Measurements from ENCODE around the gene TIMM44.
A peak's percentile ranks its signal among the peaks of the same experiment; 100 is the strongest.

The TIMM44 gene

GRCh38 chr19:7881910-7882309, 61.6 kb downstream of the TIMM44 start:
- TF ChIP-seq MYC (IDR thresholded peaks at IDR 0.05; ENCODE audit: low read depth, low read length) (no peak), MAX (IDR thresholded peaks at IDR 0.05; ENCODE audit: low read depth, low read length) (no peak), CTCF (IDR thresholded peaks at IDR 0.05; ENCODE audit: low read depth, low read length) (no peak), POLR2A (IDR thresholded peaks at IDR 0.05; ENCODE audit: extremely low read depth, insufficient read length) (no peak)
- H3K4me3 ChIP-seq (ENCODE audit: low read depth, low read length), result no peak overlapping the region
- DNase-seq (ENCODE audit: low read depth), result no peak

GRCh38 chr19:7879836-7880235, 63.6 kb downstream of the TIMM44 start:
- no peak for TF ChIP-seq POLR2A (IDR thresholded peaks at IDR 0.05; ENCODE audit: extremely low read depth, insufficient read length)
- peak; percentile 75 for TF ChIP-seq MYC (IDR thresholded peaks at IDR 0.05; ENCODE audit: low read depth, low read length)
- TF ChIP-seq MAX (IDR thresholded peaks at IDR 0.05; ENCODE audit: low read depth, low read length), result peak; percentile 86
- TF ChIP-seq CTCF (IDR thresholded peaks at IDR 0.05; ENCODE audit: low read depth, low read length), result no peak
- no peak overlapping the region for H3K4me3 ChIP-seq (ENCODE audit: low read depth, low read length)
- DNase-seq (ENCODE audit: low read depth), result peak; percentile 94

GRCh38 chr19:7879111-7879807, 64.2 kb downstream of the TIMM44 start:
- H3K4me3 ChIP-seq (ENCODE audit: low read depth, low read length), result no peak overlapping the region
- DNase-seq (ENCODE audit: low read depth), result no peak
- TF ChIP-seq MAX (IDR thresholded peaks at IDR 0.05; ENCODE audit: low read depth, low read length) (no peak), POLR2A (IDR thresholded peaks at IDR 0.05; ENCODE audit: extremely low read depth, insufficient read length) (no peak), MYC (IDR thresholded peaks at IDR 0.05; ENCODE audit: low read depth, low read length) (no peak), CTCF (IDR thresholded peaks at IDR 0.05; ENCODE audit: low read depth, low read length) (no peak)

- DNase-seq (ENCODE audit: low read depth), result no peak
- TF ChIP-seq MAX (IDR thresholded peaks at IDR 0.05; ENCODE audit: low read depth, low read length) (no peak), CTCF (IDR thresholded peaks at IDR 0.05; ENCODE audit: low read depth, low read length) (no peak), MYC (IDR thresholded peaks at IDR 0.05; ENCODE audit: low read depth, low read length) (no peak), POLR2A (IDR thresholded peaks at IDR 0.05; ENCODE audit: extremely low read depth, insufficient read length) (no peak)
Measured at GRCh38 chr19:7877249-7877836, 66.1 kb downstream of the TIMM44 start.

More at GRCh38 chr19:7877249-7877836, 66.1 kb downstream of the TIMM44 start:
- no peak overlapping the region for H3K4me3 ChIP-seq (ENCODE audit: low read depth, low read length)
